Lower leg skin (tissue), 4 donors: ENCODE measurements around the gene ANO10. TPM values are rescaled to one million over a fixed set of nuclear protein-coding genes. Genes with fewer than 3 reads are reported as not detected.
A peak's percentile ranks its signal among the peaks of the same experiment; 100 is the strongest.

ENCODE experiments used
- DNase-seq, 2 donors: peaks; one replicate each; pipeline ENCODE4 v3.0.0-alpha.2; 2019; ENCODE audit warnings: low spot score in 2 of 2
- H3K4me3 ChIP-seq: fragments of 200-600 bp; sonication (generic); 2 replicates; pipeline ENCODE4 v1.5.1; 2017; ENCODE audit warnings: mild to moderate bottlenecking, low read depth; ENCODE audit not compliant: poor library complexity, severe bottlenecking
- POLR2A ChIP-seq, 2 donors: fragments of 450-650 bp; IDR thresholded peaks; one replicate each; pipeline ENCODE4 v1.6.1; 2016 to 2017; ENCODE audit warnings: antibody characterized with exemption in 2 of 2, mild to moderate bottlenecking in 1 of 2, moderate library complexity in 1 of 2
- WGBS, 2 donors: methylation state at CpG; one replicate each; pipeline ENCODE4 v1.1.5; 2018; 5-methylcytosine and 5-hydroxymethylcytosine counted together
- intact Hi-C: fragments of 100-400 bp; cut with DNase I; formaldehyde crosslinking; loops from one replicate; pipeline ENCODE4 v1.15.0; 2023; ENCODE audit warnings: low total_unique reads
- total RNA-seq, 4 donors: library from RNA; depleted of rRNA; stranded (reverse); fragments of >200 nt; gene quantifications; one replicate each; pipeline ENCODE4 v1.1.0, GENCODE V29; 2016
- TF ChIP-seq, protein P1 (sequence below), 3 donors: fragments of 450-650 bp; IDR thresholded peaks; one replicate each; pipeline ENCODE4 v1.5.1; 2016; ENCODE audit warnings: antibody characterized with exemption in 3 of 3, mild to moderate bottlenecking in 3 of 3, moderate library complexity in 2 of 3

ANO10 gene
- total RNA-seq, 4 donors from 2014 or later, result 31.6 to 41.5 (median 37.5) TPM

DNA sequence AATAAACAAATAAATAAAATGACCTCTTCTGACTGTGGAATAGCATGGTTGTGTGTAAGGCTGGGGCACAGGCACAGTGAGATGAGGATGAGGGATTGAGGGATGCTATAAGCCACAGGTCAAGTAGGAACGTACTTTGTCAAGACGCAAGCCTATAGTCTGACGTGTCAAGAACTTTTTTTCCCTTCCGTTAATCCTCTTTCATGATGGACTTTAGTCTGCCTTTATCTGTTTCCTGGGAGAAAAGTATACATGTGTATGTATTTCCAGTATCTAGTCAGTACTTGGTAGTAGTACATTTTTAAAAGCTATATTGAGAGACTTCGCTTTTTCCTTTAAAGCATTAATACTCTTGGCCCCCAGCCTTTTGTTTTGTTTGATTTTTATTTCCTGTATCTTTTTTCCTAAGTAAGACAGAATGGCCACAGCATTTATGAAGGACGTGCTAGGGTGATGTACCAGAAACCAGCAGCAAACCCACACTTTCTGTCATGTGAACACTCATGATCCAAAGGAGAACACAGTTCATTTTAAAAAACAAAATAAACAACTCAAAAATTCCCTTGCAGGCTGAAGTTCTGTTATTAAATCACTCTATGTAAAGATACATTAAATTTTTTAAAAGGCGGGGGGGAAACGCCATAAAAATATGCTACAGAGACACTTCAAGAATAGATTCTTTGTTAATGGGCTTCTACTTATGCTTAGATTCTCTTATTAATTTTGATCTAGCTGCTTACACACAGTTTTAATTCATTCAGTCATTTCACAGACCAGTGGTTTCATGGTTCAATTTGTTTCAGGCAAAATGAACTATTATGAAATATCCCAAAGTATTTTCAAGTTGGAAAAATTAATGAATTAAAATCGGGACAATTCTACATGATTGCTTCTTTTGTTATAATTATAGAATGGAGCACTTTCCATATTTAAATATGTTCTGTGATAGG, 220.8 kb downstream of the ANO10 start:
- WGBS, 2 donors, result 90 to 91% methylated on average over 9 of the region's 9 CpGs
- DNase-seq, result no peak
- intact Hi-C loops, result no loop called here
- no peak overlapping the region for H3K4me3 ChIP-seq
- TF ChIP-seq, protein P1, sequence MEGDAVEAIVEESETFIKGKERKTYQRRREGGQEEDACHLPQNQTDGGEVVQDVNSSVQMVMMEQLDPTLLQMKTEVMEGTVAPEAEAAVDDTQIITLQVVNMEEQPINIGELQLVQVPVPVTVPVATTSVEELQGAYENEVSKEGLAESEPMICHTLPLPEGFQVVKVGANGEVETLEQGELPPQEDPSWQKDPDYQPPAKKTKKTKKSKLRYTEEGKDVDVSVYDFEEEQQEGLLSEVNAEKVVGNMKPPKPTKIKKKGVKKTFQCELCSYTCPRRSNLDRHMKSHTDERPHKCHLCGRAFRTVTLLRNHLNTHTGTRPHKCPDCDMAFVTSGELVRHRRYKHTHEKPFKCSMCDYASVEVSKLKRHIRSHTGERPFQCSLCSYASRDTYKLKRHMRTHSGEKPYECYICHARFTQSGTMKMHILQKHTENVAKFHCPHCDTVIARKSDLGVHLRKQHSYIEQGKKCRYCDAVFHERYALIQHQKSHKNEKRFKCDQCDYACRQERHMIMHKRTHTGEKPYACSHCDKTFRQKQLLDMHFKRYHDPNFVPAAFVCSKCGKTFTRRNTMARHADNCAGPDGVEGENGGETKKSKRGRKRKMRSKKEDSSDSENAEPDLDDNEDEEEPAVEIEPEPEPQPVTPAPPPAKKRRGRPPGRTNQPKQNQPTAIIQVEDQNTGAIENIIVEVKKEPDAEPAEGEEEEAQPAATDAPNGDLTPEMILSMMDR (IDR thresholded peaks at IDR 0.05), result no peak
- no peak for TF ChIP-seq POLR2A (IDR thresholded peaks at IDR 0.05)

DNA sequence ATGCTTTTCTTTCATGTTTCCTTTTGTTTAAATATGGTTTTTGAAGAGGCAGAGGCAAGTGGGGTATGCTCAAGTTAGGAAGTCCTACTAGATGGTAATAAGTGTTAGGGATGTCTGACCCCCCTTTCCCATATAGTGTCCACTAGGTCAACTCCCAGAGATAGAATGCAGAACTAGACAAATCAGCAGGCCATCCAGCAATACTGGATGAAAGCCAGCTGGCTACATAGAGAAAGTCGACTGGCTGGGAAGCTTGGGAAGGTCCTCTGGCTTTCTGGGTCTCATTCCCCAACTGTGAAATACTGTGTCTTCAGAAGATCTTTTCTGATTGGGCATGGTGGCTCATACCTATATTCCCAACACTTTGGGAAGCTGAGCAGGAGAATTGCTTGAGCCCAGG, 221.6 kb downstream of the ANO10 start:
- 41 to 43% methylated on average over 1 of the region's 1 CpG for WGBS, 2 donors
- DNase-seq, result no peak

DNA sequence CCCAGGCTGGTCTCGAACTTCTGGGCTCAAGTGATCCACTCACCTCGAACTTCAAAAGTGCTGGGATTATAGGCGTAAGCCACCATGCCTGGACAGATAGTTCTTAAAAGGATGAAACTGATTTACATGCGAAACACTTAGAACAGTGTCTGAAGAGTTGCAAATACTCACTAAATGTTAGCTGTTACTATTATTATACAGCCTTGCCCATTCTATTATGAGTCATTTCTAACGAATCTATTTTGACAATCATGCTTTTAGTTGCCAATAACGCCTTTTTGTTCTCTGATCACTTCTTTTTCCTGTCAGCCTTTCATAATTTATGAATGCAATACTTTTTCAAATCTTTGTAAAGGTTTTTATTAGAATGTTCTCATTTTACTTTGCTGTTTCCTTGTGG, 222.8 kb downstream of the ANO10 start:
- TF ChIP-seq, protein P1 (IDR thresholded peaks at IDR 0.05), result no peak
- no peak for TF ChIP-seq POLR2A (IDR thresholded peaks at IDR 0.05)
- 70 to 71% methylated on average over 6 of the region's 6 CpGs for WGBS, 2 donors
- intact Hi-C loops, result no loop called here
- H3K4me3 ChIP-seq, result no peak overlapping the region
- no peak for DNase-seq

More for the DNA sequence above, 221.6 kb downstream of the ANO10 start:
- H3K4me3 ChIP-seq, result no peak overlapping the region
- intact Hi-C loops, result no loop called here
- TF ChIP-seq, protein P1 (IDR thresholded peaks at IDR 0.05), result no peak
- TF ChIP-seq POLR2A (IDR thresholded peaks at IDR 0.05), result no peak

DNA sequence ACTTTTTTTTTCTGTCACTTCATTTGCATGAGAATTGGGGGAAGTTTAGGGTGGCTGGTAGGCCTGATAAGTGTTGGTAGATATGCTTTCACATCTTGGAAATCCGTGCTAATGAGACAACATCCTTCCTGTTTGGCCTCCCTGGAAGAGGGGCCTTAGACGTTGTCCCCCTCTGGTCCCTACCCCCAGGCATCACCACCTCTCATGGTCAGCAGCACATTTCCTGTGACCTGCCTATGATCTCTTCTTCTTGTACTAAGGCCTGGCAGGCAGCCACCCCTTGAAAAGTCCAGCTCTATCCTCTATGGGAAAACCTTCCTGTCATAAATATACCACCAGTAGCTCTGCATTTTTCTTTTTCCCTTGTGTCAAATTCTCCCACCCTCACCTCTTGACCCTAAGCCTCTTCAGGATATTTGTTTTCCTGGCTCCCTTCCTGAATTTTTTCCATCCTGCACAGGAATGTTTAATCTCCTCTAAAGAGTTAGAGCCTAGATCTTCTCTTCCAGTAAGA, 227.7 kb downstream of the ANO10 start:
- intact Hi-C loops, result no loop called here
- H3K4me3 ChIP-seq, result no peak overlapping the region
- 56 to 59% methylated on average over 2 of the region's 2 CpGs for WGBS, 2 donors
- DNase-seq, result peak; percentile 33 to 85
- TF ChIP-seq, protein P1 (IDR thresholded peaks at IDR 0.05), result no peak
- no peak for TF ChIP-seq POLR2A (IDR thresholded peaks at IDR 0.05)

DNA sequence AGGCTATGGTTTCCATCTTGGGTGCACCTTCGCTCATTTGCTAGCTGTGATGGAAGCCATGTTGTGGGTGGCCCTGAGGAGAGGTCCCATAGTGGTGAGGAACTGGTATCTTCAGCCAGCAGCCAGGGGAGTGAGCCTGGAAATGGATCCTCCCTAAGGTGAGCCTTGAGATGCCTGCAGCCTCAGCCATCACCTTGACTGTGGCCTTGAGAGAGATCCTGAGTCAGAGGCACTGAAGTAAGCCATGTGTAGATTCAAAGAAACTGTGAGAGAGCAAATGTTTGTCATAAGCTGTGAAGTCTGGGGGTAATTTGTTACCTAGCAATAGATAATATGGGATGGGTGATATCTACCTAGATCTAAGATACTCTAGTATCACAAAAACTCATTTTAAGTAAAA, 230.2 kb downstream of the ANO10 start:
- intact Hi-C loops, result no loop called here
- no peak for DNase-seq
- TF ChIP-seq POLR2A (IDR thresholded peaks at IDR 0.05), result no peak
- TF ChIP-seq, protein P1 (IDR thresholded peaks at IDR 0.05), result no peak
- WGBS, 2 donors, result 25 to 94% methylated on average over 1 of the region's 1 CpG
- no peak overlapping the region for H3K4me3 ChIP-seq
